H9 (cell line): ENCODE data around the gene APOL4. TPM values are rescaled to one million over a fixed set of nuclear protein-coding genes. Genes with fewer than 3 reads are reported as not detected.
A peak's percentile ranks its signal among the peaks of the same experiment; 100 is the strongest.

Experiments
- DNase-seq: peaks from one replicate; pipeline ENCODE4 v3.0.0-alpha.2; 2017
- H2AFZ ChIP-seq: one replicate; pipeline ENCODE4 v1.6.1; 2013; ENCODE audit warnings: mild to moderate bottlenecking, low read length, control low read depth, moderate library complexity
- H2AK5ac ChIP-seq: 2 replicates; pipeline ENCODE4 v1.6.1; 2013; ENCODE audit warnings: low read length, control low read depth, mixed read lengths; ENCODE audit not compliant: insufficient read length
- H2BK120ac ChIP-seq: one replicate; pipeline ENCODE4 v1.6.1; 2013; ENCODE audit warnings: low read depth, mild to moderate bottlenecking, low read length, control low read depth, inconsistent platforms; ENCODE audit not compliant: poor library complexity, severe bottlenecking
- H2BK12ac ChIP-seq: 2 replicates; pipeline ENCODE4 v1.6.1; 2013; ENCODE audit warnings: low read length, control low read depth, mixed read lengths, low read depth; ENCODE audit not compliant: insufficient read length
- H2BK15ac ChIP-seq: 2 replicates; pipeline ENCODE4 v1.6.1; 2013; ENCODE audit warnings: low read depth, low read length, control low read depth
- H2BK20ac ChIP-seq: one replicate; pipeline ENCODE4 v1.6.1; 2013; ENCODE audit warnings: low read depth, mild to moderate bottlenecking, low read length, control low read depth, inconsistent platforms; ENCODE audit not compliant: poor library complexity, severe bottlenecking
- H2BK5ac ChIP-seq: 2 replicates; pipeline ENCODE4 v1.6.1; 2013; ENCODE audit warnings: low read length, control low read depth, mixed read lengths; ENCODE audit not compliant: insufficient read length
- H3K14ac ChIP-seq: 2 replicates; pipeline ENCODE4 v1.6.1; 2013; ENCODE audit warnings: low read length, control low read depth; ENCODE audit not compliant: insufficient read depth
- H3K18ac ChIP-seq: 2 replicates; pipeline ENCODE4 v1.6.1; 2013; ENCODE audit warnings: low read depth, mild to moderate bottlenecking, mixed read lengths, low read length, control low read depth; ENCODE audit not compliant: insufficient read length
- H3K23ac ChIP-seq: 2 replicates; pipeline ENCODE4 v1.6.1; 2013; ENCODE audit warnings: low read length, control low read depth, mixed read lengths, low read depth; ENCODE audit not compliant: insufficient read length
- H3K23me2 ChIP-seq: 2 replicates; pipeline ENCODE4 v1.6.1; 2013; ENCODE audit warnings: low read depth, mild to moderate bottlenecking, mixed read lengths, low read length, control low read depth; ENCODE audit not compliant: insufficient read length, poor library complexity, severe bottlenecking
- H3K27ac ChIP-seq: 2 replicates; pipeline ENCODE4 v1.5.1; 2013; ENCODE audit warnings: low read length, control low read depth, mixed read lengths, low read depth; ENCODE audit not compliant: insufficient read length
- H3K27me3 ChIP-seq: 2 replicates; pipeline ENCODE4 v1.6.1; 2013; ENCODE audit warnings: low read length, control low read depth, inconsistent platforms; ENCODE audit not compliant: insufficient read depth
- H3K4ac ChIP-seq: 2 replicates; pipeline ENCODE4 v1.6.1; 2013; ENCODE audit warnings: low read depth, mild to moderate bottlenecking, control low read depth, inconsistent platforms, low read length, moderate library complexity
- H3K4me1 ChIP-seq: 2 replicates; pipeline ENCODE4 v1.6.1; 2013; ENCODE audit warnings: low read length, control low read depth, inconsistent platforms; ENCODE audit not compliant: insufficient read depth
- H3K4me2 ChIP-seq: 2 replicates; pipeline ENCODE4 v1.6.1; 2013; ENCODE audit warnings: low read length, control low read depth, mixed read lengths; ENCODE audit not compliant: insufficient read length, insufficient read depth
- H3K56ac ChIP-seq: 2 replicates; pipeline ENCODE4 v1.6.1; 2013; ENCODE audit warnings: low read depth, mild to moderate bottlenecking, mixed read lengths, low read length, control low read depth; ENCODE audit not compliant: insufficient read length
- H3K79me1 ChIP-seq: 2 replicates; pipeline ENCODE4 v1.6.1; 2013; ENCODE audit warnings: low read depth, mild to moderate bottlenecking, moderate library complexity, low read length, control low read depth, inconsistent platforms; ENCODE audit not compliant: insufficient read depth, poor library complexity, severe bottlenecking
- H3K79me2 ChIP-seq: 2 replicates; pipeline ENCODE4 v1.6.1; 2013; ENCODE audit warnings: low read length, control low read depth, inconsistent platforms; ENCODE audit not compliant: insufficient read depth
- H3K9ac ChIP-seq: 2 replicates; pipeline ENCODE4 v1.6.1; 2013; ENCODE audit warnings: low read length, control low read depth, mixed read lengths; ENCODE audit not compliant: insufficient read length; ENCODE audit errors: extremely low read depth
- H3K9me3 ChIP-seq: one replicate; pipeline ENCODE4 v1.6.1; 2013; ENCODE audit warnings: low read depth, low read length, inconsistent platforms; ENCODE audit not compliant: control insufficient read depth
- H3T11ph ChIP-seq: one replicate; pipeline ENCODE4 v1.6.1; 2013; ENCODE audit warnings: mild to moderate bottlenecking, low read length, control low read depth, inconsistent platforms
- H4K20me1 ChIP-seq: one replicate; pipeline ENCODE4 v1.6.1; 2013; ENCODE audit not compliant: control insufficient read depth, insufficient read length, insufficient read depth
- H4K5ac ChIP-seq: 2 replicates; pipeline ENCODE4 v1.6.1; 2013; ENCODE audit warnings: low read depth, mild to moderate bottlenecking, mixed read lengths, low read length, control low read depth; ENCODE audit not compliant: insufficient read length
- H4K8ac ChIP-seq: replicated peaks from 2 replicates; pipeline ENCODE4 v1.6.1; 2013; ENCODE audit warnings: low read length, control low read depth, mixed read lengths, low read depth; ENCODE audit not compliant: insufficient read length
- H4K91ac ChIP-seq: 2 replicates; pipeline ENCODE4 v1.6.1; 2013; ENCODE audit warnings: low read depth, mild to moderate bottlenecking, moderate library complexity, mixed read lengths, low read length, control low read depth; ENCODE audit not compliant: insufficient read length
- H3K27ac Mint-ChIP-seq, 3 experiments: 2 replicates in 2 of 3; 3 replicates in 1 of 3; pipeline ENCODE4 v1.8.0; 2020 to 2021; ENCODE audit warnings: mixed read lengths in 3 of 3, mild to moderate bottlenecking in 1 of 3, moderate library complexity in 1 of 3
- H3K27me3 Mint-ChIP-seq: 2 replicates; pipeline ENCODE4 v1.8.0; 2021; ENCODE audit warnings: low read depth, mild to moderate bottlenecking, moderate library complexity, mixed read lengths
- H3K36me3 Mint-ChIP-seq, 3 experiments: 2 replicates in 2 of 3; 3 replicates in 1 of 3; pipeline ENCODE4 v1.8.0; 2020 to 2021; ENCODE audit warnings: low read depth in 3 of 3, mixed read lengths in 3 of 3; ENCODE audit not compliant: insufficient read depth in 1 of 3
- H3K4me1 Mint-ChIP-seq, 2 experiments: 2 replicates each; pipeline ENCODE4 v1.8.0; 2020; ENCODE audit warnings: mixed read lengths in 2 of 2
- H3K4me3 Mint-ChIP-seq, 2 experiments: 2 replicates in 1 of 2; 3 replicates in 1 of 2; pipeline ENCODE4 v1.8.0; 2020 to 2021; ENCODE audit warnings: mild to moderate bottlenecking in 2 of 2, mixed read lengths in 2 of 2, moderate library complexity in 1 of 2
- H3K9me3 Mint-ChIP-seq, 2 experiments: 2 replicates in 1 of 2; 3 replicates in 1 of 2; pipeline ENCODE4 v1.8.0; 2020; ENCODE audit warnings: mild to moderate bottlenecking in 2 of 2, mixed read lengths in 2 of 2, moderate library complexity in 1 of 2
- CTCF ChIP-seq: fragments of 200-600 bp; sonication (generic); conservative IDR thresholded peaks from 3 replicates; pipeline ENCODE4 v1.8.0; 2021; ENCODE audit warnings: antibody characterized with exemption, mild to moderate bottlenecking
- WGBS: extraction: QIAGEN DNeasy Blood & Tissue Kit; methylation state at CpG from one replicate; pipeline ENCODE4 v1.1.7; 2013; ENCODE audit warnings: missing lambda C conversion rate, low lambda C conversion rate, mixed read lengths; ENCODE audit not compliant: insufficient read length; ENCODE audit errors: extremely low coverage; 5-methylcytosine and 5-hydroxymethylcytosine counted together
- total RNA-seq: library from RNA; stranded (reverse); gene quantifications from 2 replicates; pipeline ENCODE4 v1.2.1, GENCODE V29; 2021

Gene APOL4
- total RNA-seq, 1 experiment from 2014 or later, result not detected

DNA sequence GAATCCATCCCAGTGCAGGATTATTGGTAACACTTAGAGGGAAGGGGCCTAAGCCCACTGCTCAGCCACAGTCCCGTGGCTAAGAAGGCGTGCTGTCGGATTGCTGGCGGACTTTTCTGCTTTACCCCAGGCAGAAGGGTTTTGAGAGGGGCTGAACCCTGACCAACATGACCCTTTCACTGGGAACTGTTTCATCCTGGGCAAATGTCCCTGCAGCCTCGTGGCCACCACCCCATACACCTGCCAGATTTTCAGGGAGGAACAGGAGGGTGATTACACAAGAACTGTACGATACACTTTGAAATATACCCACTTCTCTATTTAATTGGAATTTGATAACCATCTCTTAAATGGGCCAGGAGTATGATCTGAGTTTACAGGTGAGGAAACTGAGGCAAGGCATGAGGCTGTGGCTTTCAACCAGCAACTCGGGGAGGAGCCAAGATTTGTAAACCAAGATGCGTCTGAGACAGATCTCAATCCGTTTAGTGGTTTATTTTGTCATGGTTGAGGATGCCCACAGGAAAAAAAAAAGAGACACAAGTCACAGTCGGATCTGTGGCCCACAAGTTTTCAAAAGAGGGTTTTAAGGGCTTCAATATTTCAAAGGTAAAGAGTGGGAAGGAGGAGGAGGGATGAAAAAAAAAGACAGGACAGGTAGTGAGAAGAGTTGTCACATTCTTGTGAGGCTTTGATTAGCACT, 34.9 kb downstream of the APOL4 start:
- H3K79me2 ChIP-seq, result no peaks in the 10 kb centered on the region
- no peak overlapping the region for H3T11ph ChIP-seq
- H3K27ac ChIP-seq, result no peak overlapping the region
- H2AK5ac ChIP-seq, result no peak overlapping the region
- H4K5ac ChIP-seq, result no peak overlapping the region
- H2BK12ac ChIP-seq, result no peak overlapping the region
- H2BK20ac ChIP-seq, result no peak overlapping the region
- no peak for DNase-seq
- peaks cover 5% of the 10 kb centered on the region; the same call in 1 of the 2 replicates for H3K27me3 Mint-ChIP-seq
- H3K23me2 ChIP-seq, result no peaks in the 10 kb centered on the region
- no peak overlapping the region for H2AFZ ChIP-seq
- WGBS, result no CpG with 5 or more reads among the region's 10 CpGs
- no peak overlapping the region for H4K91ac ChIP-seq
- no peak overlapping the region for H3K9ac ChIP-seq
- H2BK120ac ChIP-seq, result no peak overlapping the region
- H3K79me1 ChIP-seq, result no peaks in the 10 kb centered on the region
- no peak overlapping the region for H3K18ac ChIP-seq
- no peak overlapping the region for H3K56ac ChIP-seq
- no peaks in the 10 kb centered on the region for H3K27me3 ChIP-seq
- peaks cover 4 to 7% (median 5%) of the 10 kb centered on the region in 3 experiments; a peak in 5 of 7 replicates for H3K36me3 Mint-ChIP-seq
- no peaks in the 10 kb centered on the region for H4K20me1 ChIP-seq
- peak overlapping the region in 2 of 3 experiments; percentile 9 to 48; a peak in 2 of 7 replicates for H3K27ac Mint-ChIP-seq
- no peak overlapping the region for H2BK15ac ChIP-seq
- TF ChIP-seq CTCF, result no peak
- H2BK5ac ChIP-seq, result no peak overlapping the region
- no peak overlapping the region for H3K4me3 Mint-ChIP-seq
- H3K4me1 ChIP-seq, result no peaks in the 10 kb centered on the region
- H3K9me3 Mint-ChIP-seq, result peaks cover 4 to 11% of the 10 kb centered on the region in 2 experiments
- no peak overlapping the region for H3K14ac ChIP-seq
- H3K4me2 ChIP-seq, result no peak overlapping the region
- no peak overlapping the region for H4K8ac ChIP-seq
- H3K4me1 Mint-ChIP-seq, result peaks cover 10 to 15% of the 10 kb centered on the region in 2 experiments
- no peak overlapping the region for H3K4ac ChIP-seq
- no peaks in the 10 kb centered on the region for H3K9me3 ChIP-seq
- H3K23ac ChIP-seq, result no peak overlapping the region
